ENCODE measurements around the gene CDC37L1. TPM values are rescaled to one million over a fixed set of nuclear protein-coding genes. Genes with fewer than 3 reads are reported as not detected.

Gene CDC37L1
- total RNA-seq, 4 donors from 2014 or later = 28.5 to 48.9 (median 38.0) TPM

GRCh38 chr9:4661165-4661564, 18.2 kb upstream of the CDC37L1 start:
- Histone ChIP-seq H3K4me1 (peaks cover 0 to 42% (median 32%) of the 10 kb centered on the region in 4 donors), H3K9me3 (no peaks in the 10 kb centered on the region), H3K27me3 (no peaks in the 10 kb centered on the region), H3K36me3 (no peaks in the 10 kb centered on the region), H3K27ac (peak overlapping the region in 1 of 4 donors; percentile 31), H3K4me3 (no peak overlapping the region)
- 81 to 88% methylated on average over 1 of the region's 1 CpG for WGBS, 2 donors
- no peak for DNase-seq (ENCODE audit: low spot score in 2 of 2)
- no peak for TF ChIP-seq EP300 (IDR thresholded peaks at IDR 0.05)
- TF ChIP-seq POLR2A (IDR thresholded peaks at IDR 0.05) = no peak
- no peak for TF ChIP-seq CTCF (IDR thresholded peaks at IDR 0.05)

GRCh38 chr9:4661611-4662010, 17.8 kb upstream of the CDC37L1 start:
- peak overlapping the region; percentile 74 to 98 (median 88) for H3K4me3 ChIP-seq
- DNase-seq (ENCODE audit: low spot score in 2 of 2) = no peak
- H3K27me3 ChIP-seq = no peaks in the 10 kb centered on the region
- H3K9me3 ChIP-seq = no peaks in the 10 kb centered on the region
- H3K27ac ChIP-seq = peak overlapping the region in 2 of 4 donors; percentile 31 to 87
- H3K4me1 ChIP-seq = peaks cover 0 to 44% (median 32%) of the 10 kb centered on the region in 4 donors
- TF ChIP-seq CTCF (IDR thresholded peaks at IDR 0.05) (no peak), POLR2A (IDR thresholded peaks at IDR 0.05) (no peak), EP300 (IDR thresholded peaks at IDR 0.05) (no peak)
- WGBS, 2 donors = 9 to 12% methylated on average over 5 of the region's 5 CpGs
- no peaks in the 10 kb centered on the region for H3K36me3 ChIP-seq

- WGBS, 2 donors = 2 to 5% methylated on average over 26 of the region's 70 CpGs
- TF ChIP-seq POLR2A (IDR thresholded peaks at IDR 0.05) (peak; percentile 43), CTCF (IDR thresholded peaks at IDR 0.05) (peak; percentile 31 to 75 (median 60)), EP300 (IDR thresholded peaks at IDR 0.05) (peak; percentile 36 to 84)
- peak within 1 kb of the TSS; percentile 74 to 98 (median 88) for H3K4me3 ChIP-seq
These were observed 17.0 kb upstream of the CDC37L1 start, which contains the start of gene PLPP6 for GRCh38 chr9:4662108-4662988. PLPP6 (plus strand) TSS chr9:4662294; CDS start chr9:4662376, 82 bp downstream.

GRCh38 chr9:4662989-4663792, 16.2 kb upstream of the CDC37L1 start:
- Histone ChIP-seq H3K27ac (peak overlapping the region in 3 of 4 donors; percentile 84 to 92 (median 87)), H3K27me3 (no peaks in the 10 kb centered on the region), H3K9me3 (no peaks in the 10 kb centered on the region), H3K4me1 (peaks cover 0 to 48% (median 32%) of the 10 kb centered on the region in 4 donors), H3K4me3 (peak overlapping the region; percentile 74 to 98 (median 88)), H3K36me3 (no peaks in the 10 kb centered on the region)
- TF ChIP-seq POLR2A (IDR thresholded peaks at IDR 0.05) = no peak
- no peak for TF ChIP-seq EP300 (IDR thresholded peaks at IDR 0.05)
- no peak for TF ChIP-seq CTCF (IDR thresholded peaks at IDR 0.05)
- 69 to 73% methylated on average over 12 to 13 of the region's 13 CpGs for WGBS, 2 donors
- DNase-seq (ENCODE audit: low spot score in 2 of 2) = no peak

More at GRCh38 chr9:4662108-4662988, 17.0 kb upstream of the CDC37L1 start, which contains the start of gene PLPP6:
- Histone ChIP-seq H3K9me3 (no peaks in the 10 kb centered on the region), H3K4me1 (peaks cover 0 to 48% (median 32%) of the 10 kb centered on the region in 4 donors), H3K27ac (peak within 1 kb of the TSS; percentile 46 to 92 (median 86)), H3K36me3 (no peaks in the 10 kb centered on the region), H3K27me3 (no peaks in the 10 kb centered on the region)
- DNase-seq (ENCODE audit: low spot score in 2 of 2) = peak; percentile 78 to 84

Measured in tibial nerve (tissue), 4 donors.